Measurements from ENCODE around the gene EPS8L1. TPM values are rescaled to one million over a fixed set of nuclear protein-coding genes. Genes with fewer than 3 reads are reported as not detected.

Gene EPS8L1
- total and polyA plus RNA-seq, 2 of the 4 experiments (the other 2 are of a cell fraction): 0.90 to 2.9 TPM

DNA sequence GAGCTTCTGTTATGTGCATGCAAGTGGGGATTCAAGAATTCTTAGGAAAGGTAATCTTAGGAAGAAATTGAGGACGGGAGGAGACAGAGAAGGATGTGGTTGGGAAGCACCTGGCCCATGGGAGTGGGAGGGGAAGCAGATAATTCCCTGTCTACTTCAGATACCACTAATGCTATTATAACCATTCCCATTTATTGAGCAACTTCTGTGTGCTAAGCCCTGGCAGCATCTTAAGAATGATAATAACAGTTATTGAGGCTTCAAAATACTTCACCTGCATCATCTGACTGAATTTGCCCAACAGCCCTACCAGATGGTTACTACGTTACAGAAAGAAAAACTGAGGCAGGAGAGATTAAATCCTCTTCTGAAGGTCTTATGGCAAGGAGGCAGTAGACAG is 1.4 kb downstream of the EPS8L1 start:
- H3K27ac ChIP-seq (ENCODE audit: insufficient read depth, low read length): no peak overlapping the region
- BruUV-seq (replicated peaks): no TSS peak
- no peak overlapping the region for H4K5ac ChIP-seq (ENCODE audit: low read depth, low read length)
- no peak overlapping the region for H3K4me2 ChIP-seq (ENCODE audit: low read depth, low read length)
- ChIA-PET POLR2A (ENCODE audit: unreplicated experiment) (no interaction called here), CTCF (no interaction called here)
- H2BK120ac ChIP-seq (ENCODE audit: low read depth, low read length): no peak overlapping the region
- H2AFZ ChIP-seq (replicated peaks; ENCODE audit: low read length, poor library complexity): no peak overlapping the region
- H2AK5ac ChIP-seq (ENCODE audit: low read depth, low read length): no peak overlapping the region
- peaks cover 45% of the 10 kb centered on the region for H3K27me3 ChIP-seq (ENCODE audit: control insufficient read depth, insufficient read depth, low read length)
- ATAC-seq (ENCODE audit: low read depth) (no peak), DNase-seq (no peak)
- intact Hi-C loops (cut with micrococcal nuclease) (no loop called here), in situ Hi-C loops (cut with MboI; ENCODE audit: low sequenced_read_pairs) (no loop called here), dilution Hi-C loops (cut with HindIII; ENCODE audit: low sequenced_read_pairs, unreplicated experiment) (no loop called here)
- no peak overlapping the region for H2BK15ac ChIP-seq (ENCODE audit: low read depth, low read length)
- no CpG with 5 or more reads among the region's 2 CpGs for WGBS, 2 experiments (ENCODE audit: extremely low coverage in 2 of 2, insufficient read length in 1 of 2)
- no peak overlapping the region for H2AK9ac ChIP-seq (replicated peaks; ENCODE audit: low read depth, low read length, poor library complexity)
- H4K91ac ChIP-seq (ENCODE audit: insufficient read depth, low read depth, low read length): no peak overlapping the region
- H2BK20ac ChIP-seq (ENCODE audit: low read depth, low read length): no peak overlapping the region
- no peak overlapping the region for H3K14ac ChIP-seq (replicated peaks; ENCODE audit: low read depth, low read length)
- H3K79me1 ChIP-seq (ENCODE audit: low read depth in 1 of 2, low read length in 2 of 2): no peaks in the 10 kb centered on the region
- no peaks in the 10 kb centered on the region for H4K20me1 ChIP-seq (ENCODE audit: insufficient read depth, low read length)
- no peaks in the 10 kb centered on the region for H3K36me3 ChIP-seq (ENCODE audit: control insufficient read depth, insufficient read depth, low read length)
- H3K23ac ChIP-seq (ENCODE audit: low read depth, low read length): no peak overlapping the region
- no peak overlapping the region for H3K9ac ChIP-seq (ENCODE audit: low read depth, low read length)
- no peak overlapping the region for H3K56ac ChIP-seq (ENCODE audit: extremely low read depth, insufficient read depth, low read length)
- H3K4ac ChIP-seq (ENCODE audit: low read depth, low read length): no peak overlapping the region
- H4K8ac ChIP-seq (ENCODE audit: low read depth in 2 of 2, low read length in 2 of 2): no peak overlapping the region
- peaks cover 4% of the 10 kb centered on the region; the same call in 1 of the 2 replicates for H3K9me1 ChIP-seq (ENCODE audit: insufficient read depth, low read length)
- H3K18ac ChIP-seq (ENCODE audit: low read depth, low read length): no peak overlapping the region
- H2BK5ac ChIP-seq (ENCODE audit: low read depth, low read length, poor library complexity, severe bottlenecking): no peak overlapping the region
- peaks cover 10% of the 10 kb centered on the region; the same call in 1 of the 2 replicates for H3K4me1 ChIP-seq (ENCODE audit: control insufficient read depth, insufficient read depth, low read length)
- H3K9me3 ChIP-seq (ENCODE audit: control insufficient read depth, insufficient read depth, low read length): peaks cover 4% of the 10 kb centered on the region; the same call in 1 of the 2 replicates
- TF ChIP-seq RCOR1 (IDR thresholded peaks at IDR 0.05; ENCODE audit: insufficient replicate concordance, low read length): no peak
- TF ChIP-seq CHD1 (IDR thresholded peaks at IDR 0.05; ENCODE audit: low read depth, low read length): no peak
- no peak for TF ChIP-seq SMC3 (IDR thresholded peaks at IDR 0.05; ENCODE audit: low read depth, low read length)
- TF ChIP-seq, protein P1, sequence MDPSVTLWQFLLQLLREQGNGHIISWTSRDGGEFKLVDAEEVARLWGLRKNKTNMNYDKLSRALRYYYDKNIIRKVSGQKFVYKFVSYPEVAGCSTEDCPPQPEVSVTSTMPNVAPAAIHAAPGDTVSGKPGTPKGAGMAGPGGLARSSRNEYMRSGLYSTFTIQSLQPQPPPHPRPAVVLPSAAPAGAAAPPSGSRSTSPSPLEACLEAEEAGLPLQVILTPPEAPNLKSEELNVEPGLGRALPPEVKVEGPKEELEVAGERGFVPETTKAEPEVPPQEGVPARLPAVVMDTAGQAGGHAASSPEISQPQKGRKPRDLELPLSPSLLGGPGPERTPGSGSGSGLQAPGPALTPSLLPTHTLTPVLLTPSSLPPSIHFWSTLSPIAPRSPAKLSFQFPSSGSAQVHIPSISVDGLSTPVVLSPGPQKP (IDR thresholded peaks at IDR 0.05; ENCODE audit: borderline replicate concordance, low read depth, low read length): no peak
- TF ChIP-seq RFX5 (IDR thresholded peaks at IDR 0.05; ENCODE audit: low read depth, low read length): no peak
- TF ChIP-seq MAZ (IDR thresholded peaks at IDR 0.05; ENCODE audit: borderline replicate concordance, low read depth, low read length): no peak
- TF ChIP-seq MAFK (IDR thresholded peaks at IDR 0.05; ENCODE audit: low read depth, low read length): no peak
- TF ChIP-seq CEBPB (IDR thresholded peaks at IDR 0.05; ENCODE audit: low read depth, low read length): no peak
- TF ChIP-seq, protein P2, sequence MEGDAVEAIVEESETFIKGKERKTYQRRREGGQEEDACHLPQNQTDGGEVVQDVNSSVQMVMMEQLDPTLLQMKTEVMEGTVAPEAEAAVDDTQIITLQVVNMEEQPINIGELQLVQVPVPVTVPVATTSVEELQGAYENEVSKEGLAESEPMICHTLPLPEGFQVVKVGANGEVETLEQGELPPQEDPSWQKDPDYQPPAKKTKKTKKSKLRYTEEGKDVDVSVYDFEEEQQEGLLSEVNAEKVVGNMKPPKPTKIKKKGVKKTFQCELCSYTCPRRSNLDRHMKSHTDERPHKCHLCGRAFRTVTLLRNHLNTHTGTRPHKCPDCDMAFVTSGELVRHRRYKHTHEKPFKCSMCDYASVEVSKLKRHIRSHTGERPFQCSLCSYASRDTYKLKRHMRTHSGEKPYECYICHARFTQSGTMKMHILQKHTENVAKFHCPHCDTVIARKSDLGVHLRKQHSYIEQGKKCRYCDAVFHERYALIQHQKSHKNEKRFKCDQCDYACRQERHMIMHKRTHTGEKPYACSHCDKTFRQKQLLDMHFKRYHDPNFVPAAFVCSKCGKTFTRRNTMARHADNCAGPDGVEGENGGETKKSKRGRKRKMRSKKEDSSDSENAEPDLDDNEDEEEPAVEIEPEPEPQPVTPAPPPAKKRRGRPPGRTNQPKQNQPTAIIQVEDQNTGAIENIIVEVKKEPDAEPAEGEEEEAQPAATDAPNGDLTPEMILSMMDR (conservative IDR thresholded peaks at IDR 0.05; ENCODE audit: low read depth, low read length): no peak
- TF ChIP-seq POLR2A (IDR thresholded peaks at IDR 0.05; ENCODE audit: low read depth, low read length): no peak
- TF ChIP-seq BHLHE40 (IDR thresholded peaks at IDR 0.05; ENCODE audit: low read depth, low read length): no peak
- no peak for TF ChIP-seq NFE2L2 (IDR thresholded peaks at IDR 0.05; ENCODE audit: low read depth, low read length)
- no peak for TF ChIP-seq RAD21 (IDR thresholded peaks at IDR 0.05; ENCODE audit: low read length)
- H3K4me3 ChIP-seq (ENCODE audit: insufficient read depth, low read depth, low read length): no peak overlapping the region
